ENCODE results near the gene WDR82. TPM values are rescaled to one million over a fixed set of nuclear protein-coding genes. Genes with fewer than 3 reads are reported as not detected.

Gene WDR82
- polyA plus RNA-seq, 1 donor, result 80.2 TPM

DNA sequence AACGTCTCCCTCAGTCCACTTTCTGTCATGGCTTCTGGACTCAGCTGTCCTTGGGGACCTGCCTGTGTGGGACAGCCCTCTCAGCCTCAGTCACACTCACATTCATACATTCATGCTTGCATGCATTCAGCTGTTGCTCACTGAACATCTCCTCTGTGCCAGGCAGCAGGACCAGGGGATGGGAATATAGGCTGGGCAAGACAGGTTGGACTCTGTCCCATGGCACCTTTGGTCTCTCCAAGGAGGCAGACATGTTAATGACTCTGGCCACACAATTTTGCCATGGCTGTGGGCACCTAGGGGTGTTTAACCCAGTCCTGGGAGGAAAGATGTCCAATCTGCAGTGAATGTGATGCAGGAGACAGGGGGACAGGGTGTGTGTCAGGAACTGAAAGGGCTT, 29.9 kb upstream of the WDR82 start:
- DNase-seq (ENCODE audit: low read depth), result no peak

DNA sequence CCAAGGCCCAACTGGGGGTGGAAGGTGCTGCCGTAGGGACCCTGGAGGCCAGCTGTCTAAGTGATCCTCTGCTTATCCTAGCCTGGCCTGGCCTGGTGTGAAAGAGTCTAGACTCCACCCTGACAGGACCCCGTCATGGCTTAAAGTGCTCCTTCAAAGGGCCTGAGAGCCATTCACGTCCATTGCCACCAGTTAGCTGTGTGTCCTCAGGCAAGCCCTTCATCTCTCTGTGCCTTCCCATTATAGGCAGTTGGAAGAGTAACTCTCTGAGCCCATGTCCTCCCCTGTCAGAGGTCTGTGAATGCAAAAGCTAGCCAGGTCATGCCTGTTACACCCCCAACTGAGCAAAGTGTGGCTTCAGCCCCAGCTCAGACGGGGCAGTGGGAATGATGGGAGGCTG, 28.5 kb upstream of the WDR82 start:
- no peak for DNase-seq (ENCODE audit: low read depth)

DNA sequence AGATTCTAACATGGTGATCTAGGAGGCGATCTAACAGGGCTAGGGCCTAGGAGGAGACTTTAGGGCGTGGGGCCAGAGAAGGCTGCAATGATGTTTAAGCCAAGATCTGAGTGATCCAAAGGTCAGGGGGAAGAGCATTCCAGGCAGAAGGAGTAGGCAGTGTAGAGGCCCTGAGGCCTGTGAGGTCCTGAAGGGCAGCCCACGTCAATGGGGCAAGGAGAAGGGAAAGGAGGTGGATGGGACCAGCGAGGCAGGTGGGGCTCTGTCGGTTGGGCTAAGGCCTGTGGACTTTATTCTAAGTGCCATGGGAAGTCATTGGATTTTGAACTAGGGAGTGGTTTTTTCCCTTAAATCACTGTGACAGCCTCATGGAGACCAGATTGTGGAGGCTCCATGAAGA, 27.5 kb upstream of the WDR82 start:
- DNase-seq (ENCODE audit: low read depth), result no peak

DNA sequence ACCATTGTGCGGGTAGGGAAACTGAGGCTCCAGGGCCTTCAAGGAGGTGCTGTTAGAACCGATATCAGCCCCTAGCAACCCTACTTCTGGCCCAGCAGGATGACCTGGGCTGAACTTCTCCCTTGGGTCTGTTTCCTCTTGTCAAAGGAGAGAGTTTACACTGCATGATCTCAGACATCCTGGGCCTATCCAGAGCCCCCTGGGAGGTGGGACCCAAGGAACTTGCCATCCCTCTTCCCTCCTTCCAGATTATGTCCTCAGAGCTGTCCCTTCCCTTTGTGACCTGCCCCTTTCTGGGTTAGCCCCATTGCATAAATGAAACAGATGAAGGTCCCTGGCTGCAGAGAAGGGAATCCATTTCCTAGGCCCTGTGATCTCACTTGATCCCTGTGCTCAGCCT, 25.4 kb upstream of the WDR82 start:
- DNase-seq (ENCODE audit: low read depth), result no peak

DNA sequence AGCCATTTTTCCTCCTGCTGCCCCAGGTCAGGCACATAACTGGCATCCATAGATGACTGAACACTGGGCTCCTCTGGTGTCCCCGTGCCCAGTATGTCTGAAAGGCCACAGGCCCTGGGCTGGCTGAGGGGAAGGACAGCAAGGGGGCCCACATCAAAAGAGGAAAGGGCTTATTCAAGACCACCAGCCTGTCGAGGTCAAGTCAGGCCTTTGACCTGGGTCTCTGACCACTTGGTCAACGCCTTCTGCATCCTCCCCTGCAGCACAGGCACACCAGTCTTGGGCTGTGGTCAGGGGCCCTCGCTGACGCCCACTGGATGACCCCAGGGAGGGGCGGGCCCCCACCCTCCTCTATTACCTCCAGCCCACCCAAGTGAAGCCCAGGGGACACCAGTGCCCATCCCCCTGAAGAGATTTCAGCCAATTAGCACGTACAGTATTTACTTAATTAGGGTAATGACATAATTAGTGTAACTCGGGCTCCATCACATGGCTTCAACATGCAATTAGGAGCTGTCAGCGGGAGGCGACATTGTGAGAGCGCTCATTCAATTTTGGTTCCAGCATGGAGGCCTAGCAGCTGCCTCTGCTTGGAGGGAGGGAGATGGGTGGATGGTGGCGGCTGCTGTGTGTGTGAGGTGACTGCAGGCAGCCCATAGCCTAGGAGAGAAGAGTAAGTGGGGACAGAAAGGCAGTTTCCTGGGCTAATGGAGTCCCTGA, 24.1 kb upstream of the WDR82 start:
- no peak for DNase-seq (ENCODE audit: low read depth)

DNA sequence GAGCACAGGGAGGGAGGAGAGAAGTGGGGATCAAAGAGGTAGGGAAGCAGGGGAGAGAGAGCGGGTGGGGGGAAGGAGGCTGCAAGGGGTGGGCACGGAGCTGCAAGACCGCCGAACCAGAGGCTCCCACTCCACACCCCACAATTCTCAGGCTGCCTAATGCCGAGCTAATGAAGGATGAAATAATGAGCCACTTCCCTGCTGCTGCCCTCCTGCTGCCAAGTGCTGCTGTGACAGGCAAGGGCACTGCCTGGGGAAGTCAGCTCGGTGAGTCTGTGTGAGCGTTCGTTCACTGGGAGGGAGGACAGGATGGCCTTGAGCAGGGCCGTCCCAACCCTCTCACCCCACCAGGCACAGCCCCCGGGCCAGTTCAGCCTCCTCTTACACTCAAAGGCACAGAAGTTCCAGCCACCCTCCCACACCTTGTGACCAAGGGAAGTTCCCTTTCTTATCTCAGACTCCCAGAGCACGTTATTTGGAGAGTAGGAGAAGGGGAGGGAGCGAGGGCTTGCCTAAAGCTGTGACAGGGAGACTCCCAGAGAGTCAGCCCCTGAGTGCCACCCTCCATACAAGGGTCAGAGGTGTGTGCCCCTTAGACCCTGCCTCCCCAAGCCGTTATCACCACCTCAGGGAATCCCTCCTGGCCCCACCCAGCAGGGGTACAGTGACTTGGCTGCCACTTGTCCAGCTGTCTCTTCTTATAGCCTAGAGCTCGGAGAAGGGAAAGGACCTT, 21.6 kb upstream of the WDR82 start:
- no peak for DNase-seq (ENCODE audit: low read depth)

DNA sequence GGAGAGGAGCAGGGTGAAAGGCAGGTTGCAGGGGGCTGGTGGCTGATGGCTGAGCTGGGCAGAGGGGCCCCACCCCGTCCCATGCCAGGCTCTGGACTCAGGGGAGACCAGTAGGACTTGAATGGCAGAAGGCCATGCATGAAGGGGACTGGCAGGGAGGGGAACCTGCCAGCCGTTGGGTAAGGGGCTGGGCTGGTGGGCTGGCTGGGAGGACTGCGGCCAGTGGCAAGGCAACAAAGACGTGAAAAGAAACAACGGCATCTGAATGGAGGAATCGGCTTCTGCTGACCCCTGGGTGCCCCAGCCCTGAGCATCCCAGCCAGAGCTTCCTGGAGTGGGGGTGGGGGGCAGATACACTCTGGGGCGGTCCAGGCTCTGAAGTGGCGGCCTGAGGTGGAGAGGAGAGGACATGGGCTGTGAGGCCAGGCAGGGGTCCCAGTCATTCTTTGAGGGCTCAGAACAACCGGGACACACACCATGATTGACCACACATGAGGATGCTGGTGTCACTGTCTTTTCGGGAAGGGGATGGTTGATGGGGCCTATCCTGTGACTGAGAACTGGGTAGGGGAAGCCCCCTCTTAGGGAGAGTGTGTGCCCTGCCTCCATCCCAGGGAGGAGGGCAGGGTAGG, 20.9 kb upstream of the WDR82 start:
- no peak for DNase-seq (ENCODE audit: low read depth)

DNA sequence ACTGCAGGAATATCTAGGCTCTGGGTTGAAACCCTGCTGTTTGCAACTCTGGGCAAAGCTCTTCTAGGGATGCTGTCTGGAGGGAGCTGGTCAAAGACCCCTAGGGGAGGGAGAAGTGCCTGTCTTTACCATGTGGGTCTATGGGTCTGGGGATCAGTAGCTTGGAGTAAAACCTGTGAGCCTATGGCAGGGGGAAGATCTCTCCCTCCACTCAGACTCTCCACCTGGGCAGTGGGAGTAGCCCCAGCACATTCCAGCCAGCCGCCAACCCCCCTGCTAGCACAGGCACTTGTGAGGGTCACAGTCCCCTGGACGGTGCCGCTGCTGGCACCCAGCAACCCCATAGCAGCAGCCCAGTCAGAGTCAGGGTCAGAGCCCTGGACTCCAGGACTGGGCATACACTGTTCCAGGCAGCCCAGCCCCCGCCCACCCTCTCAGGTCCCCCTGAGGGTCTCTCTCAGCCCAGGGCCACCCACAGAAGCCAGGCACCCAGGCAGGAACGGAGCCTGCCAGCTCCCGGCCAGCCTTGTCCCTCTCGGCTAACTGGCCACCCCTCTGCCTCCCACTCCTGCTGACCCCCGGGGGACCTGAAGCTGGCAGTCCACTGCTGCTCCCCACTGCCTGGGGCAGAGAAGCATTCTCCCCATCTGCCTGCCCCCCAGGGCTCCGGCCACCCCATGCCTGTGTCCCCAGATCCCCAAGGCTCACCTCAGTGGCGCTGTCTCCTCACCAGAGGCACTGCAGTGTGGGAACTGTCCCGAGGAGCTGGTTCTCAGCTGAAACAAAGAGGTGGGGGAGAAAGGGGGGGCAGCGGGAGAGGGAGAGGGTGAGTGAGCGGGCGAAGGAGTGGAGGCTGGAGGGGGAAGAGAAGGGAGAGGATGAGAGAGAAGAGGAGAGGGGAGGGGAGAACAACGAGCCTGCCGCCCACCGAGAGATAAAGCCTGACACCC, 20.0 kb upstream of the WDR82 start:
- DNase-seq (ENCODE audit: low read depth), result no peak

DNA sequence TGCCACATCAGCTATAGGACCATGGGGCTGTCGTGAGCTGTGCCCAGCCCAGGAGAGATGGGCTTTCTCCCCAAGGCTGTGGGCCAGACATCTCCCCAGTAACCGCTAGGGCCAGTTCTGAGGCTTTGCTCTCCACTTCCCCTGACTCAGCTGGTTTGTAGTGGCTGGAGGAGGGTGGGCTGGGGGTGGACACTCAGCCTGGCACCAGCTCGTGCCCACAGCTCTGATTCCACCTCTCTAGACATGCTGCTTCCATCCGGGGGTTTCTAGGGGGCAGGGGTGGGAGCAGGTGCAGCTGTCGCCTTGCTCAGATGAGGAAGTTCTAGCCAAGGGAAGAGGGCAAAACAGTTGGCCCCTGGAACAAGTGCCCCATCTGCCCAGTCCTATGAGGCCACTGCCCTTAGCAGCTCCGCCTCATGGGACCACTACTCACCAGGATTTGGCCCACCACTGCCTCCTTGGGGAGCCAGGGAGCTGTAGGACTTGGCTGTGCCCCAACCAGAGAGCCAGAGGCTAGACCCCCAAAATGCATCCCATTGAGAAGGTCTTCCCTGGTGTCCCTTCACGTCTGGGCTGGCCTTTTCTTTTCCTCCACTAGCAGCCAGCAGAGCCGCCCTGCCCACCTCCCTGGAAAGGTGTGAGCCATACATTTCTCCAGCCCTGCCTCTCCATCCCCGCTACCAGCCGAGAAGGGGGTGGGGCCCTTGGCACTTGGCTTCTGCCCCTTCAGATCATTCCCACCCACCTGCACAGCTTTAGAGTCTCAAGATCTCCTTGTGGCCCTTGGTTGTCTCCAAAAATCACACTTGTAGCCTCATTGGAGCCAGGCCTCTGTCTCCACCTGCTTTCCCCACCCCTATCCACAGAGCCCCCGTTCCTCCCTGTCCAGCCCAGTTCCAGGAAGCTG, 19.0 kb upstream of the WDR82 start:
- no peak for DNase-seq (ENCODE audit: low read depth)

DNA sequence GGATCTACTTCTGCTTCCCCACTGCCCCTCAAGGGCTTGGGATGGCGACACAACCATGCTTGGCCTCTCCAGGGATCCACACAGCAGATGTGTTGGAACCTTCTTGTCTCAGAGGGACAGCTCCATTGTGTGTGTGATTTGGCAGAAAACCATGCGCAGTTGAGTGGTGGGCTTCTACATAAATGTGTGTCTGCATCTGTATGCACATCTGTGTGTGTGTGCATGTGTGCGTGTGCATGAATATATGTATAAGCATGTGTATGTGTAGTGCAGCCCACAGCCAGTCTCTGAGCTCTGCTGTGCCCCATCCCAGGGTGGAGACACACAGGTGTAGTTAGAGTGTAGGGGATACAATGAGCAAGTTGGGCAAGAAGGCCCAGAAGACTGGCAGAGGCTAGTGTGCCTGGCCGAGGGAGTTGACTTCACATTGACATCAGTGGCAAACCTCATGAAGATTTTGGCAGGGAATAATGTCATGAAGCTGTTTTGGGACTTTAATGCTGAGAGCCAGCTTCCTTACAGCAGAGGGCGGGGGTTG, 17.3 kb upstream of the WDR82 start:
- no peak for DNase-seq (ENCODE audit: low read depth)

DNA sequence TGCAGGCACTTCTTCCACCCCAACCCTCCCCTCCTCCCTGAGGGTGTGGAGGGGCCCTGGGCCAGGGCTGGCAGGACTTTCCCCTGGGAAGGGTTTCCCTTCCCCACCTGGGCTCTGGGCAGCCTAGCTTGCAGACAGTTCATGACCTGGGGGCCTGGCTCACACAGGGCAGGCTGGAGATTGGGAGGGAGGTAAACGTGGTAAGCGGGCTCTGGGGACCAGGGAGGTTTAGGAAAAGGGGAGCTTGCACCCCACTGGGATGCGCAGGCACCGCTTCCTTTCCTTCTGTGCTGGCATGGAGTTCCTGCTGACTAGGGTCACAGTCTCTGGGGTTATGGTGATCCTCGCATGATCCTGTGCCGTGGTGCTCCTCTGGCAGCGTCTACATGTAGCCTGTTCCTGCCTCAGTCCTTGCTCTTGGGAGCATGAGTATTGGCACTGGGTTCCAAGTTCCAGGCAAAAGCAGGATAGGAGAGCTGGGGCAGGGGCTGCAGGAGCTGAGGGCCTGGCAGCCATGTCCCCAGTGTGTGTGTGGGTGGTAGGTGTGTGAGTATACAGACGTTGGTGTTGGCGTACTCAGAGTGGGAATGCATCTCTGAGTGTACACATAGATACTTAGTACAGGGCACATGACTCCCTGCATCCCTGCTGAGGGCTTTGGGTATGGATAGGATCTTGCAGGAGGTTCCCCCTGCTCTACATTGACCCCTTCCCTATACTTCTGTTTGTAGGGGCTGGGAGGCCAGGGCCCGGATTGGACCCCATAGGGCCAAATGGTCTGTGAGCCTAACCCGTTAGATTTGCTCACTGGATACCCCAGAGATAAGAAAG, 16.1 kb upstream of the WDR82 start:
- DNase-seq (ENCODE audit: low read depth), result no peak

DNA sequence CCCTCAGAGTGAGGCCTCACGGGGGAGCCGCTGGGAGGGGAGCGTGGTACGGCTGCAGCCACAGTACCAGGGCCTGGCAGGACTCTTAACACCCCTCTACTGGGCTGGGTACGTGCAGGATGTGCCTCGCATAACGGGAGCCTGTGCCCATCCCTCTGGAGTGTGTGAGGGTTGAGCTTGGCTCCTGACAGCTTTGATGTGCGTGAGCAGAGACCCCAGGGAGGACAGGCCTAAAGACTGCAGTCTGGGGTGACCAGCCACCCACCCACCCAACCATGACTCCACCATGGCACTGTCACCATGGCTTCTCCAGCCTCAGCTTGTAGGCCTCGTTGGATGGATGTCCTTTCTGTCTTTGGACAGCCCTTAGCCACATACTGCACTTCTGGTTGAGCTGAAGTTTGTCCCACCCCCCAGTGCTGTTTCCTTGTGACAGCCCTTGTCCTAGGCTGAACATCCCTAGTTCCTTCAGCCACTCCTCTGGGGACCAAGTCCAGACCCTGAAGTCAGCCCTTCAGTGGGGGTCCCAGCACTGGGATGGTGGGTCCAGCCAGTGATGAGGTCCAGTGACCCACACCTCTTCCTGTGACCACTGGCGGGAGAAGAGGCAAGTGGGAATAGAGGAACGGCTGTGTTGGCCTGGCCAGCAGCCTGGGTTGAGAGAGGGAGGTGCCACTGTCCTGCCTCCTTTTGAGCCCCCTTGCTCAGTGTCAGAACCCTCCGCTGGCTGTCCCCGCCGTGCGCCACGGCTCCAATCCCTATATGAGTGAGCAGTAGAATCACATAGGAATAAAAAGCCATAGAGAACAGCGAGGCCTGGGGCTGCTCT, 15.3 kb upstream of the WDR82 start:
- no peak for DNase-seq (ENCODE audit: low read depth)

DNA sequence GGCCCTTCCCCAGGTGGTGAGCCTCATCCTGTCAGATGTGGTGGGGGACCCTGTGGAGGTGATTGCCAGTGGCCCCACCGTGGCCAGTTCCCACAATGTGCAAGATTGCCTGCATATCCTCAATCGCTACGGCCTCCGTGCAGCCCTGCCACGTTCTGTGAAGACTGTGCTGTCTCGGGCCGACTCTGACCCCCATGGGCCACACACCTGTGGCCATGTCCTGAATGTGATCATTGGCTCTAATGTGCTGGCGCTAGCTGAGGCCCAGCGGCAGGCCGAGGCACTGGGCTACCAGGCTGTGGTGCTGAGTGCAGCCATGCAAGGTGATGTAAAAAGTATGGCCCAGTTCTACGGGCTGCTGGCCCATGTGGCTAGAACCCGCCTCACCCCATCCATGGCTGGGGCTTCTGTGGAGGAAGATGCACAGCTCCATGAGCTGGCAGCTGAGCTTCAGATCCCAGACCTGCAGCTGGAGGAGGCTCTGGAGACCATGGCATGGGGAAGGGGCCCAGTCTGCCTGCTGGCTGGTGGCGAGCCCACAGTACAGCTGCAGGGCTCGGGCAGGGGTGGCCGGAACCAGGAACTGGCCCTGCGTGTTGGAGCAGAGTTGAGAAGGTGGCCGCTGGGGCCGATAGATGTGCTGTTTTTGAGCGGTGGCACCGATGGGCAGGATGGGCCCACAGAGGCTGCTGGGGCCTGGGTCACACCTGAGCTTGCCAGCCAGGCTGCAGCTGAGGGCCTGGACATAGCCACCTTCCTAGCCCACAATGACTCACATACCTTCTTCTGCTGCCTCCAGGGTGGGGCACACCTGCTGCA, 14.0 kb upstream of the WDR82 start:
- DNase-seq (ENCODE audit: low read depth), result no peak

DNA sequence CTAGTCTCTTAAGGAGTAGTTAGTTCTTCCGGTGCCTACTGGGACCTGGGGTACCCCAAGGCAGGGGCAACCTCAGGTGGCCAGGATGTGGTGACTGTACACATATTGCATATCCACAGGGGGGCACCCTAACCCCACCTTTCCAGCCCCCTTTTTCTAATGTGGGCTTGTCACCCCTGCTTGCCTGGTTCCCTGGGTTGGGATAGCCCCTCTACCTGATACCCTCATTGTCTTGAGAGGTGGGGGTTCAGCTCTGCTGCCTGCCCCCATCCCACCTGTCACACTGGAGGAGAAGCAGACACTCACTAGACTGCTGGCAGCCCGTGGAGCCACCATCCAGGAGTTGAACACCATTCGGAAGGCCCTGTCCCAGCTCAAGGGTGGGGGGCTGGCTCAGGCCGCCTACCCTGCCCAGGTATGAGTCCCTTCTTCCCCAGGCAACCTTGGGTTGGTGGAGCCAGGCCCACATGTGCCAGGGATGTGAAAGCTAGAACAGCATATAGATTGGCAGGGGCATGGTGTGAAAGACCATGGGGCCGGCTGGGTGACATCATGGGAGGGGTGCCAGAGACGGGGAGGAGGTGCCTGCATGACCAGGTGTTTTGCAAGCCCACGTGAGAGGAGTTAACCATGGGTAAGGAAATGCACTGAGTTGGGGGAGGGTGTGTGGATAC, 13.2 kb upstream of the WDR82 start:
- DNase-seq (ENCODE audit: low read depth), result no peak

DNA sequence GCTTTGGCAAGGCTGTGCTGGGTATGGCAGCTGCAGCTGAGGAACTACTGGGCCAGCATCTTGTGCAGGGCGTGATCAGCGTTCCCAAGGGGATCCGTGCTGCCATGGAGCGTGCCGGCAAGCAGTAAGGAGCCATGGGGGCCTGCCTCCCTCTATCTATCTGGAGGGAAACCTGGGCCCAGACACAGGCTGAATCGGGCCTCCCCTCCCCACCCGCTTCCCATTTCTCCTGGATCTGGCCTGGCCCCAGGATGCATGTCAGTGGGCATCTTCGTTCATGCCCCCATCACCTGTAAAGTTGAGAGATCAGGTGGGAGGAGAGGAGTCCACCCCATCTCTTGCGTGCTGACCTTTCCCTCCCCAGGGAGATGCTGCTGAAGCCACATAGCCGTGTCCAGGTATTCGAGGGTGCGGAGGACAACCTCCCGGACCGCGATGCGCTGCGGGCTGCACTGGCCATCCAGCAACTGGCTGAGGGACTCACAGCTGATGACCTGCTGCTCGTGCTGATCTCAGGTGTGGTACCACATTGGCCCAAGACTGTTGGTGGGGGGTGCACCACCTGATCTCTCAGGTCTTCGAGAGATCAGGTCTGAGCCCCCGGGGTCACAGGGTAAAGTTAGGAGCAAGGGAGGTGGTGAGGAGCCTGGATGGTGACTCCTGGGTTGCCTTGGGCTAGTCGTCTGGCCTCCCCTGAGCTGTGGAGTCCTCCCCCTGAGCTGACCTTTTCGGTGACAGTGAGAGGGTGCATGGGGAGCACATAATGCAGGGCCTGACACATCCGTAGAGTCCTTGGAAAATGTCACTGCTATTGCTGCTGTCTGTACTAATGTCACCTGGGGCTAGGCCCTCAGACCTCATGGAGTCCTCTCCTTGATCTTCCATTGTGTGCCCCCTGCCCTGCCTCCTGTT, 12.4 kb upstream of the WDR82 start:
- DNase-seq (ENCODE audit: low read depth), result no peak
